ENCODE data around the gene KERA.

GRCh38 chr12:91099836-91100235 is 42.0 kb upstream of the KERA start:
- TF ChIP-seq, protein P1, sequence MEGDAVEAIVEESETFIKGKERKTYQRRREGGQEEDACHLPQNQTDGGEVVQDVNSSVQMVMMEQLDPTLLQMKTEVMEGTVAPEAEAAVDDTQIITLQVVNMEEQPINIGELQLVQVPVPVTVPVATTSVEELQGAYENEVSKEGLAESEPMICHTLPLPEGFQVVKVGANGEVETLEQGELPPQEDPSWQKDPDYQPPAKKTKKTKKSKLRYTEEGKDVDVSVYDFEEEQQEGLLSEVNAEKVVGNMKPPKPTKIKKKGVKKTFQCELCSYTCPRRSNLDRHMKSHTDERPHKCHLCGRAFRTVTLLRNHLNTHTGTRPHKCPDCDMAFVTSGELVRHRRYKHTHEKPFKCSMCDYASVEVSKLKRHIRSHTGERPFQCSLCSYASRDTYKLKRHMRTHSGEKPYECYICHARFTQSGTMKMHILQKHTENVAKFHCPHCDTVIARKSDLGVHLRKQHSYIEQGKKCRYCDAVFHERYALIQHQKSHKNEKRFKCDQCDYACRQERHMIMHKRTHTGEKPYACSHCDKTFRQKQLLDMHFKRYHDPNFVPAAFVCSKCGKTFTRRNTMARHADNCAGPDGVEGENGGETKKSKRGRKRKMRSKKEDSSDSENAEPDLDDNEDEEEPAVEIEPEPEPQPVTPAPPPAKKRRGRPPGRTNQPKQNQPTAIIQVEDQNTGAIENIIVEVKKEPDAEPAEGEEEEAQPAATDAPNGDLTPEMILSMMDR (conservative IDR thresholded peaks at IDR 0.05; ENCODE audit: low read depth in 2 of 2) = no peak
- TF ChIP-seq REST (IDR thresholded peaks at IDR 0.05; ENCODE audit: unreplicated experiment) = no peak
- no peak for TF ChIP-seq POLR2AphosphoS5 (IDR thresholded peaks at IDR 0.05; ENCODE audit: low read depth)
- no peak for TF ChIP-seq EZH2phosphoT487 (IDR thresholded peaks at IDR 0.05; ENCODE audit: unreplicated experiment)
- no peak for TF ChIP-seq STAT1 (IDR thresholded peaks at IDR 0.05; ENCODE audit: unreplicated experiment)
- no peak for TF ChIP-seq ZNF331 (CRISPR knock-in tag; IDR thresholded peaks at IDR 0.05; ENCODE audit: low read depth)
- no peak for TF ChIP-seq EZH2 (IDR thresholded peaks at IDR 0.05; ENCODE audit: low read depth, unreplicated experiment)
- no peak for TF ChIP-seq JUNB (IDR thresholded peaks at IDR 0.05; ENCODE audit: unreplicated experiment)
- no peak for TF ChIP-seq CREB1 (CRISPR knock-in tag; IDR thresholded peaks at IDR 0.05; ENCODE audit: low read depth)
